ENCODE measurements around the gene ERCC1.

Gene ERCC1

GRCh38 chr19:45391346-45391745 lies 32.4 kb downstream of the ERCC1 start:
- Mint-ChIP-seq H3K27ac (no peak overlapping the region), H3K4me1 (peaks cover 13% of the 10 kb centered on the region), H3K4me3 (no peak overlapping the region), H3K9me3 (no peaks in the 10 kb centered on the region), H3K36me3 (no peaks in the 10 kb centered on the region), H3K27me3 (peaks cover 19% of the 10 kb centered on the region)
- ATAC-seq = peak; percentile 63

DNA sequence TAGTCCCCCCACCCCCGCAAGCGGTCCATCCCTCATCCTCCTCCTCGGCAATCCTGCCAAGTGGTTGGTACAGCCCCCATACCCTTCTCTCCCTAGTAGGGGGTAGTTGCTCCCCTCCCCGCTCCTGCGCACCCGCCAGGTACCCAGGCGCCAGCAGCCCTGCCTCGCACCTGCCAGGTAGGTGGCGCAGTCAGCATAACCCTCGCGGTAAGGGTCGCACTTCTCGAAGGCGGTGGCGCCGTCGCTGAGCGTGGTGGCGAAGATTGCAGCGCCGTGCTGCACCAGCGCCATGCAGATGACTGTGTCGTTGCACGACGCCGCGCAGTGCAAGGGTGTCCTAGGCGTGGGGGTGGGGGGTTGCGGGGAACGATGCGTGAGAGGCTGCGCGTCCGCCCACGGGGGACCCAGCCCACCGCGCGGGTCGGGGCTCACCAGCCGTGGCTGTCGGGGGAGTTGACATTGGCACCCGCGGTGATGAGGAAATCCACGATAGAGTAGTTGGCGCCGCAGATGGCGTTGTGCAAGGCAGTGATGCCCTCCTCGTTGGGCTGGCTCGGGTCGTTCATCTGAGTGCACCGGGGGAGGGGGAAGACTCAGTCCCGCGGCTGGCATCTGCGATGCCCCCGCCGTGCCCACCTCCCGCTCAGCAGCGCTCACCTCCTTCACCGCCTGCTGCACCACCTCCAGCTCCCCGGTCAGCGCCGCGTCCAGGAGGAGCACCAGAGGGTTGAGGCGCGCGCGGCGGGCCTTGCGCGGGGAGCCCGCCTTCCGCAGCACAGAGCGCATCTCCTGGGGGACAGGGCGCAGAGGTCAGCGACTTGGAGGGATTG lies 38.1 kb downstream of the ERCC1 start:
- no peaks in the 10 kb centered on the region for H3K9me3 Mint-ChIP-seq
- no peak for ATAC-seq
- H3K27me3 Mint-ChIP-seq = peaks cover 33% of the 10 kb centered on the region
- H3K36me3 Mint-ChIP-seq = no peaks in the 10 kb centered on the region
- peaks cover 12% of the 10 kb centered on the region for H3K4me1 Mint-ChIP-seq
- no peak overlapping the region for H3K27ac Mint-ChIP-seq
- H3K4me3 Mint-ChIP-seq = no peak overlapping the region

DNA sequence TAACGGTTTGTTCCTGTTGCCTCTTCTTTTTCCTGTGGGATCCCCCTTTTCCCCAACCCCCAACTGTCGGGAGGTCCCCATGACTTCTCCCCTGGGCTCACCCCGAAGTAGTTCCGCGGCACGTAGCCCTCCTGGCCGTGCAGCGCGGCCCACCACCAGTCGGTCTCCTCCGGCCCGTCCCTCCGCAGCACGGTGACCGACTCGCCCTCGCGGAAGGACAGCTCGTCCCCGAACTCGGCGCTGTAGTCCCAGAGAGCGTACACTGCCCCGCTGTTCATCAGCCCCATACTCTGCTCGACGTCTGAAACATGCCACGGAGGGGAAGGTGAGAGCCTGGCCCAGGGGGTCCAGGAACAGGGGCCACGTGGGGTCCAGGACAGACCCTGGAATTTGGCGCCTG lies 41.3 kb downstream of the ERCC1 start:
- Mint-ChIP-seq H3K27ac (no peak overlapping the region), H3K36me3 (no peaks in the 10 kb centered on the region), H3K4me3 (no peak overlapping the region), H3K4me1 (peaks cover 12% of the 10 kb centered on the region), H3K27me3 (peaks cover 33% of the 10 kb centered on the region), H3K9me3 (no peaks in the 10 kb centered on the region)
- ATAC-seq = no peak

DNA sequence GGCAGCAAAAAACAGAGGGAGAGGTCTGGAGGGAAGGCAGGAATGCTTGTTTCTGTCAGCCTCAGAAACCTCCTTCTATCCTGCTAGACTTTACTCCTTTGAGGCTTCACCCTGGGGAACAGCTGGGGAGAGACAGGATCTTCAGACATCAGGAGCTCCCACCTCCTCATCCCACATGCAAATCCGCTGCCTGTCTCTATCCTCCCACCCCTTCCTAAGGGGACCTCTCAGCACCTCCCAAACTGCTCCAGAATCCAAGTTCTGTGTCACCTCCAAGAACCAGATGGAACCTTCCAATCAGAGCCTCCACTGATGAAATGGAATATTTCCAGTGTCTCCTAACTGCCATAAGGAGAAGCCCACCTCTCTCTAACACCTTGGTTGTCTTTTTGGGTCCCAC lies 43.6 kb downstream of the ERCC1 start:
- ATAC-seq = no peak
- no peaks in the 10 kb centered on the region for H3K9me3 Mint-ChIP-seq
- no peak overlapping the region for H3K4me3 Mint-ChIP-seq
- peaks cover 23% of the 10 kb centered on the region for H3K27me3 Mint-ChIP-seq
- no peak overlapping the region for H3K27ac Mint-ChIP-seq
- H3K4me1 Mint-ChIP-seq = peaks cover 3% of the 10 kb centered on the region
- H3K36me3 Mint-ChIP-seq = no peaks in the 10 kb centered on the region

DNA sequence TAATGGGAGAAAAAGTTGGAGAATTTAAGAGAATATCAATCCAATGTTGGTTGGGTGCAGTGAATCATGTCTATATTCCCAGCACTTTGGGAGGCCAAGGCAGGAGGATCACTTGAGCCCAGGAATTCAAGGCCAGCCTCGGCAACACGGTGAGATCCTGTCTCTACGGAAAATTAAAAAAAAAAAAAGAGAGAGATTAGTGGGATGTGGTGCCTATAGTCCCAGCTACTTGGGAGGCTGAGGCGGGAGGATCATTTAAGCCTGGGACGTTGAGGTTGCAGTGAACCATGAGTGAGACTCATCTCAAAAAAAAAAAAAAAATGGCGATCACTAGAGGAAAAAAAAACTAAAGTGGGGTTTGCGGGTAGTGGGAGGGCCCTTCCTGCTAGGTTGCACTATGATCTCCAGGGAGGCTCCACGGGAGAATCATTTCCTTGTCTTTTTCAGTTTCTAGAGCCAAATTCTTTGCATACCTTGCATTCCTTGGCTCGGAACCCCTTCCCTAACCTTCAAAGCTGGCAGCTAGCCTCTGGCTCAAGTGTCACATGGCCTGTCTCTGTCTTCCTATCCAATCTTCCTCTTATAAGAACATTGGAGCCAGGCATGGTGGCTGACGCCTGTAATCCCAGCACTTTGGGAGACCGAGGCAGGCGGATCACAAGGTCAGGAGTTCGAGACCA lies 47.5 kb downstream of the ERCC1 start:
- H3K4me1 Mint-ChIP-seq = no peaks in the 10 kb centered on the region
- H3K9me3 Mint-ChIP-seq = no peaks in the 10 kb centered on the region
- peaks cover 9% of the 10 kb centered on the region for H3K27me3 Mint-ChIP-seq
- H3K4me3 Mint-ChIP-seq = no peak overlapping the region
- ATAC-seq = no peak
- H3K27ac Mint-ChIP-seq = no peak overlapping the region
- no peaks in the 10 kb centered on the region for H3K36me3 Mint-ChIP-seq

DNA sequence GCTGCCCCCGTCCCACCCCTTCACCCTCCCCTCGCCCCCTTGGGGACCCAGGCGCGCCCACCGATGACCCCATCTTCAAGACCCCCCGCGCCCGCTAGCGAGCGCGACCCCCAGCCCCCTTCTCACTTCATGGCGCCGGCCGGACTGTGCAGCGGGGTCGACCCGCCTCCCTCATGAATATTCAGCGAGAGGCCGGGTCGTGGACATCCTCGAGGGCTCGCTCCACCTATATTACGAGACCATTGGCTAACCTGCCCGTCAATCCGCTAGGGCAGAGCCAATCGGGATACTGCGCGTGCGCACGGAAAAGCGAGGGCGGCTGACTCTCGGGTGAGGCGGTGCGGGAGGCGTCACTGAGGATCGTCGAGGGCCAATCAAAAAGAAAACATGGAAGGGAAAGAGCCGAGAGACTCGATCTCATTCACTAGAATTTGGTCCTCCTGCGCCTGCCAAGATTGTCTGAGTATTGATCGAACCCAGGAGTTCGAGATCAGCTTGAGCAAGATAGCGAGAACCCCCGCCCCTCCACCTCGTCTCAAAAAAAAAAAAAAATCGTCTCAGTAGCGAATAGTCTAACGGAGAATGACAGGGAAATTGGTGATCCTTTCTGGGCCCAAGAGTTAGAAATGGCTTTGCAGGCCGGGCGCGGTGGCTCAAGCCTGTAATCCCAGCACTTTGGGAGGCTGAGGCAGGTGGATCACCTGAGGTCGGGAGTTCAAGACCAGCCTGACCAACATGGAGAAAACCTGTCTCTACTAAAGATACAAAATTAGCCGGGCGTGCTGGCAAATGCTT lies 53.1 kb downstream of the ERCC1 start, which contains the start of gene ERCC2:
Gene ERCC2 (minus strand): TSS at position 164 of the 795 bp plus-strand sequence. CDS start 33 bp downstream, at position 131.
- Mint-ChIP-seq H3K4me3 (peak within 1 kb of the TSS; percentile 82), H3K9me3 (no peaks in the 10 kb centered on the region), H3K36me3 (no peaks in the 10 kb centered on the region), H3K4me1 (peaks cover 13% of the 10 kb centered on the region), H3K27me3 (peaks cover under 1% of the 10 kb centered on the region), H3K27ac (peak within 1 kb of the TSS; percentile 73)
- peak; percentile 99 for ATAC-seq

GRCh38 chr19:45368737-45369340 lies 54.9 kb downstream of the ERCC1 start:
- no peak for ATAC-seq
- Mint-ChIP-seq H3K27me3 (no peaks in the 10 kb centered on the region), H3K4me3 (no peak overlapping the region), H3K4me1 (peaks cover 13% of the 10 kb centered on the region), H3K27ac (no peak overlapping the region), H3K36me3 (peaks cover 10% of the 10 kb centered on the region), H3K9me3 (no peaks in the 10 kb centered on the region)

DNA sequence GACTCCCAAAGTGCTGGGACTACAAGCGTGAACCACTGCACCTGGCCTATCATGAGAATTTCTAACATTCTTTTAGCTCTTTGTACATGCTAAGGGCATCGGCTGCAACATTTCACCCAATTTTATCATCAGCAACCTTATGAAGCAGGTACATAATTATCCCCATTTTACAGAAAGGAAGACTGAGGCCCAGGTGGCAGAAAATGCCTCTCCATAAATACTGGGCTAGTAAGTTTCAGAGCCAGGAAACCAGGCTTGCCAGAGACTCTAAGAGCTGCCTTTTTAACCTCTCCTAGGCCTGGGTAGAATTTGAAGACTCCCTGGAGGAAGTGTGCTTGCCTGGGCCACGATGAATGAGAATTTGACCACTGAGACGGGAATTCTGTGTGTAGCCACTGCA lies 55.6 kb downstream of the ERCC1 start:
- H3K36me3 Mint-ChIP-seq = peaks cover 15% of the 10 kb centered on the region
- no peaks in the 10 kb centered on the region for H3K27me3 Mint-ChIP-seq
- no peaks in the 10 kb centered on the region for H3K9me3 Mint-ChIP-seq
- H3K4me1 Mint-ChIP-seq = peaks cover 13% of the 10 kb centered on the region
- H3K4me3 Mint-ChIP-seq = no peak overlapping the region
- no peak overlapping the region for H3K27ac Mint-ChIP-seq
- no peak for ATAC-seq

DNA sequence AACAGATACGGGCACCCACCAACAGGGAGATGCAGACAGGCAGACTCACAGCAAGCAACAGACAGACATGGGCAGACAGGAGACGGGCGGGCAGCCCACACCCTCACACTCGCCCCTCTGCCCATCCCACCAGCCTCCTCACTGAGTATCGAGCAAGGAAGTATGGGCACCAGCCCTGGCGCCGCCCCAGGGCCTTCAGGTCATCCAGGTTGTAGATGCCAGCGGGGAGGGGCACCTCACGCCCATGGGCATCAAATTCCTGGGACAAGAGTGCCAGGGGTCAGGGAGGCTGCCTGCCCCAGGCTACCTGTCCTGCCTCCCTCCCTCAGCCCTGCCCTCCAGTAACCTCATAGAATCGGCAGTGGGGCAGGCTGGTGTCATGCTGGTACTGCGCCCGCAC lies 59.0 kb downstream of the ERCC1 start:
- H3K27ac Mint-ChIP-seq = no peak overlapping the region
- H3K27me3 Mint-ChIP-seq = no peaks in the 10 kb centered on the region
- peaks cover 38% of the 10 kb centered on the region for H3K36me3 Mint-ChIP-seq
- no peak for ATAC-seq
- H3K4me3 Mint-ChIP-seq = no peak overlapping the region
- H3K9me3 Mint-ChIP-seq = no peaks in the 10 kb centered on the region
- peaks cover 13% of the 10 kb centered on the region for H3K4me1 Mint-ChIP-seq

GRCh38 chr19:45363861-45364459 lies 59.8 kb downstream of the ERCC1 start:
- H3K27me3 Mint-ChIP-seq = no peaks in the 10 kb centered on the region
- peaks cover 45% of the 10 kb centered on the region for H3K36me3 Mint-ChIP-seq
- no peak overlapping the region for H3K4me3 Mint-ChIP-seq
- ATAC-seq = peak; percentile 49
- H3K9me3 Mint-ChIP-seq = no peaks in the 10 kb centered on the region
- no peak overlapping the region for H3K27ac Mint-ChIP-seq
- peaks cover 10% of the 10 kb centered on the region for H3K4me1 Mint-ChIP-seq

DNA sequence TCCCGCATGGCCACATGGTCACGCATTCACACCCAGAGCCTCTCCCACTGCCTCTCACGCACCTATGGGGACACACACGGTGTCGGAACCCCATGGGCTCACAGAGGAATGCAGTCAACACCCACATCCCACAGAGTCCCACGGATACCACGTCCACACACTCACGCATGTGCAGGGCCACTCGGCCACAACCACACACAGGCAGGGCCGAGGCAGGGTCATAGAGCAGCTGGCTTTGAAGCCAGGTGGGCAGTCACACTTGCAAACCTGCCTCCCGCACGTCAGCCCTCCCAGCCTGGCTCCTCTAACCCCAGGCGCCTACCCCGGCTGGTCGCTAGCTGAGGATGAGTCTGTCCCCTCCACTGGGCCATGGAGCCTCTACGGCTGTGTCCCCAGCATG lies 61.4 kb downstream of the ERCC1 start:
- Mint-ChIP-seq H3K27me3 (no peaks in the 10 kb centered on the region), H3K9me3 (no peaks in the 10 kb centered on the region), H3K4me3 (no peak overlapping the region), H3K4me1 (no peaks in the 10 kb centered on the region), H3K36me3 (peaks cover 60% of the 10 kb centered on the region), H3K27ac (no peak overlapping the region)
- ATAC-seq = no peak

- Mint-ChIP-seq H3K9me3 (no peaks in the 10 kb centered on the region), H3K36me3 (peaks cover 67% of the 10 kb centered on the region), H3K27ac (no peak overlapping the region), H3K27me3 (no peaks in the 10 kb centered on the region), H3K4me1 (no peaks in the 10 kb centered on the region), H3K4me3 (no peak overlapping the region)
- no peak for ATAC-seq
Observed at GRCh38 chr19:45361608-45362007, 62.1 kb downstream of the ERCC1 start.

GRCh38 chr19:45358213-45358792 lies 65.4 kb downstream of the ERCC1 start:
- Mint-ChIP-seq H3K36me3 (peaks cover 78% of the 10 kb centered on the region), H3K27me3 (no peaks in the 10 kb centered on the region), H3K9me3 (no peaks in the 10 kb centered on the region), H3K4me3 (no peak overlapping the region), H3K27ac (no peak overlapping the region), H3K4me1 (no peaks in the 10 kb centered on the region)
- ATAC-seq = no peak

GRCh38 chr19:45357445-45357783 lies 66.3 kb downstream of the ERCC1 start:
- H3K9me3 Mint-ChIP-seq = no peaks in the 10 kb centered on the region
- H3K4me1 Mint-ChIP-seq = no peaks in the 10 kb centered on the region
- ATAC-seq = no peak
- peaks cover 80% of the 10 kb centered on the region for H3K36me3 Mint-ChIP-seq
- no peaks in the 10 kb centered on the region for H3K27me3 Mint-ChIP-seq
- H3K27ac Mint-ChIP-seq = no peak overlapping the region
- H3K4me3 Mint-ChIP-seq = no peak overlapping the region

Measured in stimulated activated memory B cell treated with anti-CD40 and anti-IgM and Interleukin-4, amounts not matched to agents 10 μg/mL and 1 μg/mL and 100 μg/mL, for 72 hours (primary cell).